Common myeloid progenitor, CD34-positive (primary cell): Measurements from ENCODE around the gene DSG2.
A peak's percentile ranks its signal among the peaks of the same experiment; 100 is the strongest.

Source experiments
- CTCF ChIA-PET: fragments of 350-600 bp; sonication (Branson Sonifier 250); formaldehyde crosslinking; loops from one replicate; lab custom pipeline; 2021; ENCODE audit warnings: antibody characterized with exemption; lab: Charles Lee
- POLR2A ChIA-PET: fragments of 350-600 bp; sonication (Branson Sonifier 250); formaldehyde crosslinking; loops from one replicate; lab custom pipeline; 2021; ENCODE audit warnings: antibody characterized with exemption; lab: Charles Lee
- DNase-seq, 3 donors: peaks; one replicate each; pipeline versions ENCODE4 v3.0.0 to v3.0.0-alpha.2; 2013
- H3K27ac ChIP-seq, 2 experiments: 1 replicate in 1 of 2; 2 replicates in 1 of 2; pipeline ENCODE4 v1.7.0; 2013; ENCODE audit warnings: inconsistent platforms in 2 of 2, low read length in 2 of 2, mild to moderate bottlenecking in 2 of 2, low read depth in 1 of 2, moderate library complexity in 1 of 2; ENCODE audit not compliant: severe bottlenecking in 2 of 2, insufficient read depth in 1 of 2, poor library complexity in 1 of 2
- H3K27me3 ChIP-seq, 5 experiments: replicated peaks in 2 of 5; 1 replicate in 3 of 5; 2 replicates in 2 of 5; pipeline versions ENCODE4 v1.6.1 to v1.7.0; 2013; ENCODE audit warnings: low read length in 4 of 5, mild to moderate bottlenecking in 2 of 5, moderate library complexity in 2 of 5, inconsistent platforms in 1 of 5; ENCODE audit not compliant: insufficient read depth in 5 of 5, control insufficient read depth in 4 of 5
- H3K36me3 ChIP-seq, 4 experiments: 1 replicate in 2 of 4; 2 replicates in 2 of 4; pipeline versions ENCODE4 v1.6.1 to v1.7.0; 2013; ENCODE audit warnings: low read length in 3 of 4, control low read depth in 1 of 4, mild to moderate bottlenecking in 1 of 4; ENCODE audit not compliant: control insufficient read depth in 4 of 4, insufficient read depth in 4 of 4
- H3K4me1 ChIP-seq, 4 experiments: 1 replicate in 3 of 4; 2 replicates in 1 of 4; pipeline versions ENCODE4 v1.6.1 to v1.7.1; 2013; ENCODE audit warnings: low read length in 3 of 4, mild to moderate bottlenecking in 3 of 4, control low read depth in 1 of 4, inconsistent platforms in 1 of 4, moderate library complexity in 1 of 4; ENCODE audit not compliant: control insufficient read depth in 4 of 4, insufficient read depth in 4 of 4; ENCODE audit errors: control extremely low read depth in 1 of 4
- H3K4me3 ChIP-seq, 7 experiments: 1 replicate in 4 of 7; 2 replicates in 3 of 7; pipeline versions ENCODE4 v1.5.1 to v1.7.0; 2013; ENCODE audit warnings: mild to moderate bottlenecking in 7 of 7, low read length in 6 of 7, moderate library complexity in 6 of 7, inconsistent platforms in 2 of 7, low read depth in 2 of 7, control low read depth in 1 of 7; ENCODE audit not compliant: insufficient read depth in 4 of 7, control insufficient read depth in 1 of 7; ENCODE audit errors: extremely low read depth in 1 of 7
- H3K9me3 ChIP-seq, 5 experiments: 1 replicate in 4 of 5; 2 replicates in 1 of 5; pipeline versions ENCODE4 v1.6.1 to v1.7.1; 2013; ENCODE audit warnings: low read length in 4 of 5, mild to moderate bottlenecking in 2 of 5, inconsistent platforms in 1 of 5, low read depth in 1 of 5, moderate library complexity in 1 of 5; ENCODE audit not compliant: control insufficient read depth in 4 of 5, insufficient read depth in 2 of 5; ENCODE audit errors: control extremely low read depth in 1 of 5
- WGBS: methylation state at CpG from one replicate; pipeline ENCODE4 v1.1.5; 2013; ENCODE audit not compliant: insufficient coverage; 5-methylcytosine and 5-hydroxymethylcytosine counted together

DSG2 gene

GRCh38 chr18:31551883-31552282 is 53.9 kb downstream of the DSG2 start:
- H3K9me3 ChIP-seq, result no peaks in the 10 kb centered on the region
- H3K4me1 ChIP-seq, result peaks cover 0 to 5% (median 3%) of the 10 kb centered on the region in 4 experiments
- no peak overlapping the region for H3K4me3 ChIP-seq
- no peaks in the 10 kb centered on the region for H3K27me3 ChIP-seq
- peaks cover 0 to 4% (median 2%) of the 10 kb centered on the region in 4 experiments for H3K36me3 ChIP-seq
- no peak overlapping the region for H3K27ac ChIP-seq
- ChIA-PET POLR2A (no interaction called here), CTCF (interaction anchor here (1.0 to 1.2 kb wide), 3 partner anchors 9 to 12 kb away, joined by 3 to 4 read pairs (median 3); no protein-coding TSS in a partner anchor)
- DNase-seq, result no peak
- 100% methylated on average over 2 of the region's 3 CpGs for WGBS

GRCh38 chr18:31553800-31554199 is 55.8 kb downstream of the DSG2 start:
- ChIA-PET POLR2A (no interaction called here), CTCF (interaction anchor here (0.9 to 3.9 kb wide), 5 partner anchors 20 to 267 kb away, joined by 3 to 38 read pairs (median 6); no protein-coding TSS in a partner anchor)
- H3K27ac ChIP-seq, result no peak overlapping the region
- H3K27me3 ChIP-seq, result no peaks in the 10 kb centered on the region
- no peaks in the 10 kb centered on the region for H3K9me3 ChIP-seq
- no peaks in the 10 kb centered on the region for H3K36me3 ChIP-seq
- H3K4me3 ChIP-seq, result no peak overlapping the region
- peak; percentile 28 to 35 (median 34) for DNase-seq
- WGBS, result 0% methylated on average over 2 of the region's 6 CpGs
- H3K4me1 ChIP-seq, result peaks cover 0 to 5% (median 3%) of the 10 kb centered on the region in 4 experiments

- CTCF ChIA-PET, result interaction anchor here (0.8 to 3.9 kb wide), 6 partner anchors 19 to 305 kb away, joined by 3 to 38 read pairs (median 3); no protein-coding TSS in a partner anchor
- WGBS, result 100% methylated on average over 1 of the region's 5 CpGs
These were observed 56.8 kb downstream of the DSG2 start for GRCh38 chr18:31554776-31555175.

GRCh38 chr18:31555971-31556747 is 58.2 kb downstream of the DSG2 start:
- H3K4me3 ChIP-seq, result peak overlapping the region in 1 of 7 experiments; percentile 42
- POLR2A ChIA-PET, result no interaction called here
- CTCF ChIA-PET, result interaction anchor here (0.6 to 3.9 kb wide), 22 partner anchors 11 to 516 kb away, joined by 3 to 38 read pairs (median 4); no protein-coding TSS in a partner anchor

More at GRCh38 chr18:31554776-31555175, 56.8 kb downstream of the DSG2 start:
- POLR2A ChIA-PET, result no interaction called here
- Histone ChIP-seq H3K27me3 (no peaks in the 10 kb centered on the region), H3K4me1 (peaks cover 0 to 5% (median 3%) of the 10 kb centered on the region in 4 experiments), H3K27ac (no peak overlapping the region), H3K4me3 (no peak overlapping the region), H3K9me3 (no peaks in the 10 kb centered on the region), H3K36me3 (no peaks in the 10 kb centered on the region)
- no peak for DNase-seq

GRCh38 chr18:31557446-31557845 is 59.5 kb downstream of the DSG2 start:
- no CpG with 5 or more reads among the region's 3 CpGs for WGBS
- POLR2A ChIA-PET, result no interaction called here

More at GRCh38 chr18:31555971-31556747, 58.2 kb downstream of the DSG2 start:
- DNase-seq, result peak; percentile 79 to 88 (median 84)
- no peaks in the 10 kb centered on the region for H3K9me3 ChIP-seq
- no peaks in the 10 kb centered on the region for H3K36me3 ChIP-seq
- no peak overlapping the region for H3K27ac ChIP-seq
- 12% methylated on average over 5 of the region's 7 CpGs for WGBS
- peaks cover 0 to 5% (median 3%) of the 10 kb centered on the region in 4 experiments for H3K4me1 ChIP-seq
- H3K27me3 ChIP-seq, result no peaks in the 10 kb centered on the region

GRCh38 chr18:31558567-31558966 is 60.6 kb downstream of the DSG2 start:
- Histone ChIP-seq H3K4me1 (peaks cover 0 to 5% (median 3%) of the 10 kb centered on the region in 4 experiments), H3K9me3 (no peaks in the 10 kb centered on the region), H3K4me3 (no peak overlapping the region), H3K36me3 (no peaks in the 10 kb centered on the region), H3K27me3 (no peaks in the 10 kb centered on the region), H3K27ac (no peak overlapping the region)
- ChIA-PET CTCF (no interaction called here), POLR2A (no interaction called here)
- 98% methylated on average over 8 of the region's 9 CpGs for WGBS
- DNase-seq, result no peak

More at GRCh38 chr18:31557446-31557845, 59.5 kb downstream of the DSG2 start:
- peaks cover 0 to 5% (median 3%) of the 10 kb centered on the region in 4 experiments for H3K4me1 ChIP-seq
- no peaks in the 10 kb centered on the region for H3K27me3 ChIP-seq
- no peak overlapping the region for H3K4me3 ChIP-seq
- H3K9me3 ChIP-seq, result no peaks in the 10 kb centered on the region
- no peaks in the 10 kb centered on the region for H3K36me3 ChIP-seq
- H3K27ac ChIP-seq, result no peak overlapping the region
- CTCF ChIA-PET, result interaction anchor here (1.5 to 3.9 kb wide), 4 partner anchors 9 to 264 kb away, joined by 3 to 38 read pairs (median 20); no protein-coding TSS in a partner anchor
- DNase-seq, result no peak
